A673 (cell line): ENCODE data around the gene PRTFDC1.

Source experiments
- EZH2 ChIP-seq: fragments of 200-600 bp; sonication (generic); IDR thresholded peaks from 2 replicates; pipeline ENCODE4 v1.6.1; 2017; ENCODE audit warnings: borderline replicate concordance, low read depth, mild to moderate bottlenecking, mixed read lengths, antibody characterized with exemption, low read length; ENCODE audit not compliant: poor library complexity, severe bottlenecking
- TF ChIP-seq, protein P1 (sequence below): fragments of 300-800, 200-600 bp; sonication (generic); conservative IDR thresholded peaks from 2 replicates; pipeline ENCODE4 v1.5.1; 2017; ENCODE audit warnings: low read depth, mild to moderate bottlenecking, antibody characterized with exemption, low read length, moderate library complexity, mixed read lengths

DNA sequence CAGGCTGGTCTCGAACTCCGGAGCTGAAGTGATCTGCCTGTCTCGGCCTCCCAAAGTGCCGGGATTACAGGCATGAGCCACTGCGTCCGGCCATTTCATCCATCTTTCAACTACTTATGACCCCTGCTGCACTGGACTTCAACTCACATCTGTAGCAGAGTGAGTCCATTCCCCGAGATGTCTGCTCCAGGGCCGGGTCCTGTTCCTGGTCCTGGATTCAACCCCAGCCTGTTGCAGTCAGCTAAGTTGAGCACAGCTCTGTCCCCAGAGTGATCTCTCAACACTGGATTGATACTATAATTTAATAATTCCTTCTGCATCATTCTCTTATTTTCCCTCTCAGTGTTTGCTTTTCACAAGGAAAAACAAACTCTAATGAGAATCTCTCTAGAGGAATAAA is 25.8 kb downstream of the PRTFDC1 start:
- TF ChIP-seq, protein P1, sequence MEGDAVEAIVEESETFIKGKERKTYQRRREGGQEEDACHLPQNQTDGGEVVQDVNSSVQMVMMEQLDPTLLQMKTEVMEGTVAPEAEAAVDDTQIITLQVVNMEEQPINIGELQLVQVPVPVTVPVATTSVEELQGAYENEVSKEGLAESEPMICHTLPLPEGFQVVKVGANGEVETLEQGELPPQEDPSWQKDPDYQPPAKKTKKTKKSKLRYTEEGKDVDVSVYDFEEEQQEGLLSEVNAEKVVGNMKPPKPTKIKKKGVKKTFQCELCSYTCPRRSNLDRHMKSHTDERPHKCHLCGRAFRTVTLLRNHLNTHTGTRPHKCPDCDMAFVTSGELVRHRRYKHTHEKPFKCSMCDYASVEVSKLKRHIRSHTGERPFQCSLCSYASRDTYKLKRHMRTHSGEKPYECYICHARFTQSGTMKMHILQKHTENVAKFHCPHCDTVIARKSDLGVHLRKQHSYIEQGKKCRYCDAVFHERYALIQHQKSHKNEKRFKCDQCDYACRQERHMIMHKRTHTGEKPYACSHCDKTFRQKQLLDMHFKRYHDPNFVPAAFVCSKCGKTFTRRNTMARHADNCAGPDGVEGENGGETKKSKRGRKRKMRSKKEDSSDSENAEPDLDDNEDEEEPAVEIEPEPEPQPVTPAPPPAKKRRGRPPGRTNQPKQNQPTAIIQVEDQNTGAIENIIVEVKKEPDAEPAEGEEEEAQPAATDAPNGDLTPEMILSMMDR, result no peak
- TF ChIP-seq EZH2, result no peak
